ENCODE data around the gene ZNF200. TPM values are rescaled to one million over a fixed set of nuclear protein-coding genes. Genes with fewer than 3 reads are reported as not detected.
A peak's percentile ranks its signal among the peaks of the same experiment; 100 is the strongest.

ZNF200 gene
- total RNA-seq, 1 experiment from 2014 or later, result 13.2 TPM

- Histone ChIP-seq H4K20me1 (ENCODE audit: insufficient read depth) (no peaks in the 10 kb centered on the region), H3K4me2 (no peak overlapping the region), H3K4me3 (no peak overlapping the region), H3K9me2 (ENCODE audit: insufficient read depth) (no peaks in the 10 kb centered on the region), H3K27ac (no peak overlapping the region), H3K36me3 (ENCODE audit: low read depth) (no peaks in the 10 kb centered on the region), H2AFZ (no peak overlapping the region), H3K4me1 (replicated peaks; ENCODE audit: insufficient read depth) (no peaks in the 10 kb centered on the region; the same call in 1 of the 2 replicates), H3K27me3 (ENCODE audit: insufficient read depth, low read depth) (no peaks in the 10 kb centered on the region), H3F3A (ENCODE audit: insufficient read depth, low read depth) (peaks cover 32% of the 10 kb centered on the region), H3K9me3 (ENCODE audit: insufficient read depth, low read depth) (no peaks in the 10 kb centered on the region), H3K79me2 (ENCODE audit: low read depth) (no peaks in the 10 kb centered on the region)
- DNase-seq, result no peak
- no TSS peak for BruUV-seq (replicated peaks)
- no peak for TF ChIP-seq EZH2 (IDR thresholded peaks at IDR 0.05; ENCODE audit: low read depth)
- no peak for TF ChIP-seq CTCF (conservative IDR thresholded peaks at IDR 0.05)
- POLR2A ChIA-PET (ENCODE audit: unreplicated experiment), result interaction anchor here (0.6 kb wide), 1 partner anchor 214 kb away, joined by 4 read pairs; no protein-coding TSS in a partner anchor
- intact Hi-C loops (cut with micrococcal nuclease; ENCODE audit: unreplicated experiment), result loop anchor here (10.0 kb wide), 1 partner anchor 325 kb away; the partner anchor contains the start of gene CLUAP1
- CTCF ChIA-PET, result interaction anchor here (0.6 kb wide), 1 partner anchor 21 kb away, joined by 6 read pairs; no protein-coding TSS in a partner anchor
Observed at GRCh38 chr16:3179651-3180050, 55.3 kb downstream of the ZNF200 start.

- H3K36me3 ChIP-seq (ENCODE audit: low read depth), result no peaks in the 10 kb centered on the region
- H2AFZ ChIP-seq, result peak overlapping the region; percentile 59; the same call in 1 of the 2 replicates
- no TSS peak for BruUV-seq (replicated peaks)
- intact Hi-C loops (cut with micrococcal nuclease; ENCODE audit: unreplicated experiment), result no loop called here
- H3K9me2 ChIP-seq (ENCODE audit: insufficient read depth), result no peaks in the 10 kb centered on the region
- peaks cover 7% of the 10 kb centered on the region for H3K4me1 ChIP-seq (replicated peaks; ENCODE audit: insufficient read depth)
- no peak overlapping the region for H3K27ac ChIP-seq
- POLR2A ChIA-PET (ENCODE audit: unreplicated experiment), result interaction anchor here (0.6 kb wide), 1 partner anchor 1584 kb away, joined by 3 read pairs; no protein-coding TSS in a partner anchor
- H3K4me3 ChIP-seq, result peak overlapping the region; percentile 43; the same call in 1 of the 2 replicates
- H4K20me1 ChIP-seq (ENCODE audit: insufficient read depth), result no peaks in the 10 kb centered on the region
- peak overlapping the region; percentile 70 for H3K4me2 ChIP-seq
- H3F3A ChIP-seq (ENCODE audit: insufficient read depth, low read depth), result peaks cover 22% of the 10 kb centered on the region
- no peaks in the 10 kb centered on the region for H3K9me3 ChIP-seq (ENCODE audit: insufficient read depth, low read depth)
- H3K79me2 ChIP-seq (ENCODE audit: low read depth), result no peaks in the 10 kb centered on the region
- H3K27me3 ChIP-seq (ENCODE audit: insufficient read depth, low read depth), result no peaks in the 10 kb centered on the region
- CTCF ChIA-PET, result interaction anchor here (0.6 to 0.7 kb wide), 3 partner anchors 9 to 296 kb away, joined by 3 to 11 read pairs (median 3); partner anchors contain the start of gene ZNF263
- DNase-seq, result peak in 1 of 2 experiments; percentile 49
- TF ChIP-seq CTCF (conservative IDR thresholded peaks at IDR 0.05), result no peak
- TF ChIP-seq EZH2 (IDR thresholded peaks at IDR 0.05; ENCODE audit: low read depth), result no peak
Observed at GRCh38 chr16:3175157-3176093, 59.5 kb downstream of the ZNF200 start.

GRCh38 chr16:3174618-3175148 is 60.3 kb downstream of the ZNF200 start:
- H3K4me3 ChIP-seq, result peak overlapping the region; percentile 43; the same call in 1 of the 2 replicates
- CTCF ChIA-PET, result interaction anchor here (0.6 to 0.7 kb wide), 3 partner anchors 10 to 297 kb away, joined by 3 to 12 read pairs (median 3); no protein-coding TSS in a partner anchor
- no peak for DNase-seq
- H4K20me1 ChIP-seq (ENCODE audit: insufficient read depth), result no peaks in the 10 kb centered on the region
- peaks cover 22% of the 10 kb centered on the region for H3F3A ChIP-seq (ENCODE audit: insufficient read depth, low read depth)
- H3K27ac ChIP-seq, result no peak overlapping the region
- TF ChIP-seq CTCF (conservative IDR thresholded peaks at IDR 0.05) (peak; percentile 24; the same call in 1 of the 2 replicates), EZH2 (IDR thresholded peaks at IDR 0.05; ENCODE audit: low read depth) (no peak)
- POLR2A ChIA-PET (ENCODE audit: unreplicated experiment), result interaction anchor here (0.5 kb wide), 1 partner anchor 13 kb away, joined by 5 read pairs; no protein-coding TSS in a partner anchor
- no peaks in the 10 kb centered on the region for H3K9me3 ChIP-seq (ENCODE audit: insufficient read depth, low read depth)
- H3K27me3 ChIP-seq (ENCODE audit: insufficient read depth, low read depth), result no peaks in the 10 kb centered on the region
- no peaks in the 10 kb centered on the region for H3K79me2 ChIP-seq (ENCODE audit: low read depth)
- peaks cover 7% of the 10 kb centered on the region for H3K4me1 ChIP-seq (replicated peaks; ENCODE audit: insufficient read depth)
- intact Hi-C loops (cut with micrococcal nuclease; ENCODE audit: unreplicated experiment), result no loop called here
- H3K9me2 ChIP-seq (ENCODE audit: insufficient read depth), result no peaks in the 10 kb centered on the region
- H3K4me2 ChIP-seq, result peak overlapping the region; percentile 70
- BruUV-seq (replicated peaks), result no TSS peak
- H3K36me3 ChIP-seq (ENCODE audit: low read depth), result no peaks in the 10 kb centered on the region
- H2AFZ ChIP-seq, result no peak overlapping the region; the same call in 1 of the 2 replicates
